HL-60 (cell line): ENCODE measurements around the gene GABBR1.

Experiments
- CTCF ChIP-seq: IDR thresholded peaks from one replicate; pipeline ENCODE4 v1.5.1; 2011; ENCODE audit warnings: low read length, control low read depth, inconsistent platforms; ENCODE audit not compliant: insufficient read depth
- GABPA ChIP-seq: IDR thresholded peaks from 2 replicates; pipeline ENCODE4 v1.6.1; 2012; ENCODE audit warnings: low read depth
- POLR2AphosphoS5 ChIP-seq: IDR thresholded peaks from 2 replicates; pipeline ENCODE4 v1.6.1; 2012; ENCODE audit warnings: low read depth
- REST ChIP-seq: IDR thresholded peaks from 2 replicates; pipeline ENCODE4 v1.6.1; 2012; ENCODE audit warnings: low read depth; ENCODE audit not compliant: insufficient replicate concordance

GRCh38 chr6:29629571-29629970 is 3.4 kb downstream of the GABBR1 start:
- TF ChIP-seq POLR2AphosphoS5 (no peak), CTCF (no peak), GABPA (no peak), REST (no peak)
